Stimulated activated CD4-positive, alpha-beta T cell treated with anti-CD3 and anti-CD28 coated beads, TNF-alpha, amount 100 ng/mL, for 1 hour (primary cell): ENCODE data around the gene PLOD1.
"Not testable (repeated sequence)": the region's sequence is repeated elsewhere in the genome, so short reads cannot be mapped to it uniquely, and the experiment has no call there.

Experiments used
- DNase-seq, 3 donors: peaks; one replicate each; pipeline ENCODE4 v3.0.0-alpha.2; 2020; ENCODE audit warnings: low read depth in 3 of 3, low spot score in 1 of 3

PLOD1 gene

GRCh38 chr1:11938722-11939526 is 4.4 kb downstream of the PLOD1 start:
- no peak for DNase-seq

- not testable (repeated sequence) for DNase-seq
Measured at GRCh38 chr1:11939794-11940193, 5.3 kb downstream of the PLOD1 start.

GRCh38 chr1:11940260-11940921 is 5.9 kb downstream of the PLOD1 start:
- DNase-seq = no peak

- no peak for DNase-seq
Measured at GRCh38 chr1:11942280-11942679, 7.8 kb downstream of the PLOD1 start.

- DNase-seq = no peak
Measured at GRCh38 chr1:11943619-11944018, 9.1 kb downstream of the PLOD1 start.

GRCh38 chr1:11944358-11944931 is 9.9 kb downstream of the PLOD1 start:
- DNase-seq = no peak

GRCh38 chr1:11946647-11947046 is 12.1 kb downstream of the PLOD1 start:
- DNase-seq = no peak

GRCh38 chr1:11948822-11949458 is 14.4 kb downstream of the PLOD1 start:
- DNase-seq = no peak

- DNase-seq = no peak
Measured at GRCh38 chr1:11951901-11952300, 17.4 kb downstream of the PLOD1 start.

GRCh38 chr1:11952455-11953109 is 18.1 kb downstream of the PLOD1 start:
- no peak for DNase-seq

GRCh38 chr1:11955221-11955620 is 20.7 kb downstream of the PLOD1 start:
- DNase-seq = no peak

- DNase-seq = no peak
Measured at GRCh38 chr1:11957398-11957797, 22.9 kb downstream of the PLOD1 start.

GRCh38 chr1:11957897-11958296 is 23.4 kb downstream of the PLOD1 start:
- DNase-seq = no peak

GRCh38 chr1:11960276-11960675 is 25.8 kb downstream of the PLOD1 start:
- no peak for DNase-seq

- DNase-seq = no peak
Measured at GRCh38 chr1:11960715-11961114, 26.2 kb downstream of the PLOD1 start.

- DNase-seq = no peak
Measured at GRCh38 chr1:11961230-11961629, 26.7 kb downstream of the PLOD1 start.

GRCh38 chr1:11963622-11964021 is 29.1 kb downstream of the PLOD1 start:
- DNase-seq = no peak

- no peak for DNase-seq
Measured at GRCh38 chr1:11964656-11965055, 30.1 kb downstream of the PLOD1 start.

- no peak for DNase-seq
Measured at GRCh38 chr1:11967028-11967547, 32.6 kb downstream of the PLOD1 start.

GRCh38 chr1:11970441-11971185 is 36.1 kb downstream of the PLOD1 start:
- no peak for DNase-seq
